ENCODE measurements around the gene MARVELD1.

MARVELD1 gene

GRCh38 chr10:97732052-97732359 lies 18.5 kb downstream of the MARVELD1 start:
- no peak overlapping the region for H3K9ac ChIP-seq (ENCODE audit: low read length)
- H4K20me1 ChIP-seq (ENCODE audit: insufficient read depth, low read length), result no peaks in the 10 kb centered on the region
- TF ChIP-seq EZH2 (IDR thresholded peaks at IDR 0.05; ENCODE audit: borderline replicate concordance, low read length) (no peak), CTCF (IDR thresholded peaks at IDR 0.05; ENCODE audit: low read length) (no peak)
- H2AFZ ChIP-seq (ENCODE audit: low read length), result no peak overlapping the region
- no peaks in the 10 kb centered on the region for H3F3A ChIP-seq (ENCODE audit: insufficient read depth, low read length)
- H3K79me2 ChIP-seq (ENCODE audit: insufficient read depth, low read length), result no peaks in the 10 kb centered on the region
- no peaks in the 10 kb centered on the region for H3K9me2 ChIP-seq (ENCODE audit: low read depth, low read length)
- no peaks in the 10 kb centered on the region; the same call in 1 of the 2 replicates for H3K36me3 ChIP-seq (ENCODE audit: insufficient read depth, low read length)
- no peaks in the 10 kb centered on the region for H3K9me3 ChIP-seq (ENCODE audit: low read length)
- peaks cover 8% of the 10 kb centered on the region for H3K4me1 ChIP-seq (ENCODE audit: insufficient read depth, low read length, severe bottlenecking)
- no peak overlapping the region for H3K27ac ChIP-seq (ENCODE audit: low read depth, low read length, poor library complexity, severe bottlenecking)
- no peaks in the 10 kb centered on the region for H3K27me3 ChIP-seq (ENCODE audit: insufficient read depth, low read length)
- no peak overlapping the region for H3K4me2 ChIP-seq (ENCODE audit: low read length)
- no peak overlapping the region for H3K4me3 ChIP-seq (ENCODE audit: low read depth, low read length, poor library complexity, severe bottlenecking)

DNA sequence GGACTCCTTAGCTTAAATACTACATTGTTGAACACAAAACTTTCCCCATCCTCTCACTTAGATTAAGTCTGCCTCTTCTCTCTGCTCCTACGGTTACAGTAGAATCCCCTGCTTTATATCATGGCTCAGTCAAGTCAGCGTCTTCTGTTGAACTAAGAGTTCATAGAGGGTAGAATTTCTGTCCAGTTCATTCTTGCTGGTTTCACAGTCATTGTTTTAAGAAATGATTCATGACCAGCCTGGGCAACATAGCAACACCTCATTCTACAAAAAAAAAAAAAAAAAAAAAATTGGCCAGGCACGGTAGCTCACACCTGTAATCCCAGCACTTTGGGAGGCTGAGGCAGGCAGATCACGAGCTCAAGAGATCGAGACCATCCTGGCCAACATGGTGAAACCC lies 19.7 kb downstream of the MARVELD1 start:
- Histone ChIP-seq H3K9ac (ENCODE audit: low read length) (no peak overlapping the region), H3K79me2 (ENCODE audit: insufficient read depth, low read length) (peaks cover 8% of the 10 kb centered on the region; the same call in 1 of the 2 replicates), H3K36me3 (ENCODE audit: insufficient read depth, low read length) (no peaks in the 10 kb centered on the region; the same call in 1 of the 2 replicates), H3K9me2 (ENCODE audit: low read depth, low read length) (no peaks in the 10 kb centered on the region), H3K4me3 (ENCODE audit: low read depth, low read length, poor library complexity, severe bottlenecking) (no peak overlapping the region), H3K9me3 (ENCODE audit: low read length) (no peaks in the 10 kb centered on the region), H4K20me1 (ENCODE audit: insufficient read depth, low read length) (no peaks in the 10 kb centered on the region), H3K27ac (ENCODE audit: low read depth, low read length, poor library complexity, severe bottlenecking) (no peak overlapping the region), H3K27me3 (ENCODE audit: insufficient read depth, low read length) (no peaks in the 10 kb centered on the region), H3K4me2 (ENCODE audit: low read length) (no peak overlapping the region), H3F3A (ENCODE audit: insufficient read depth, low read length) (no peaks in the 10 kb centered on the region), H2AFZ (ENCODE audit: low read length) (no peak overlapping the region), H3K4me1 (ENCODE audit: insufficient read depth, low read length, severe bottlenecking) (peaks cover 15% of the 10 kb centered on the region)
- no peak for TF ChIP-seq EZH2 (IDR thresholded peaks at IDR 0.05; ENCODE audit: borderline replicate concordance, low read length)
- TF ChIP-seq CTCF (IDR thresholded peaks at IDR 0.05; ENCODE audit: low read length), result no peak

DNA sequence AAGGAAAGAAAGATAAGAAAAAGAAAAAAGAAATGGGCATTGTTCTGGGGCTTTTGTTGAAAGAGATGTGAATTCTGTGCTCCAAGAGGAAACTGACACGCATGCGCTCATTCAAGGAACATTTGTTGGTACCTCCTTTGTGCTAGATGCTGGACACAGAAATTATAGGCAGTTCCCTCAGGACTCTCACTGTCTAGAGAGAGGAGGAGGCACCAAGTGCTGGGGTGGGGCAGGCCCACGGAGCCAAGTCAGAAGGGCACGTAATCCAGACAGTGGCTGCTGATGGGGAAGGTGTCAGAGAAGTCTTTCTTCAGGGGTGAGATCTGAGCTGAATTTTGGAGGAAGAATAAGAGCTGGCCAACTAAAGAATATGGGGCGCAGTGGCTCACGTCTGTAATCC lies 20.5 kb downstream of the MARVELD1 start:
- H3K4me3 ChIP-seq (ENCODE audit: low read depth, low read length, poor library complexity, severe bottlenecking), result no peak overlapping the region
- H3K79me2 ChIP-seq (ENCODE audit: insufficient read depth, low read length), result peaks cover 8% of the 10 kb centered on the region; the same call in 1 of the 2 replicates
- no peak overlapping the region for H3K27ac ChIP-seq (ENCODE audit: low read depth, low read length, poor library complexity, severe bottlenecking)
- H3K9me3 ChIP-seq (ENCODE audit: low read length), result no peaks in the 10 kb centered on the region
- no peaks in the 10 kb centered on the region for H3K27me3 ChIP-seq (ENCODE audit: insufficient read depth, low read length)
- peaks cover 19% of the 10 kb centered on the region for H3K4me1 ChIP-seq (ENCODE audit: insufficient read depth, low read length, severe bottlenecking)
- no peaks in the 10 kb centered on the region for H4K20me1 ChIP-seq (ENCODE audit: insufficient read depth, low read length)
- no peaks in the 10 kb centered on the region; the same call in 1 of the 2 replicates for H3K36me3 ChIP-seq (ENCODE audit: insufficient read depth, low read length)
- no peaks in the 10 kb centered on the region for H3F3A ChIP-seq (ENCODE audit: insufficient read depth, low read length)
- no peak overlapping the region for H3K4me2 ChIP-seq (ENCODE audit: low read length)
- H3K9ac ChIP-seq (ENCODE audit: low read length), result no peak overlapping the region
- no peak overlapping the region for H2AFZ ChIP-seq (ENCODE audit: low read length)
- H3K9me2 ChIP-seq (ENCODE audit: low read depth, low read length), result no peaks in the 10 kb centered on the region
- no peak for TF ChIP-seq CTCF (IDR thresholded peaks at IDR 0.05; ENCODE audit: low read length)
- no peak for TF ChIP-seq EZH2 (IDR thresholded peaks at IDR 0.05; ENCODE audit: borderline replicate concordance, low read length)
